ENCODE results near the gene RIMBP2. TPM values are rescaled to one million over a fixed set of nuclear protein-coding genes. Genes with fewer than 3 reads are reported as not detected.

The RIMBP2 gene
- total RNA-seq, 2 experiments from 2014 or later: not detected

DNA sequence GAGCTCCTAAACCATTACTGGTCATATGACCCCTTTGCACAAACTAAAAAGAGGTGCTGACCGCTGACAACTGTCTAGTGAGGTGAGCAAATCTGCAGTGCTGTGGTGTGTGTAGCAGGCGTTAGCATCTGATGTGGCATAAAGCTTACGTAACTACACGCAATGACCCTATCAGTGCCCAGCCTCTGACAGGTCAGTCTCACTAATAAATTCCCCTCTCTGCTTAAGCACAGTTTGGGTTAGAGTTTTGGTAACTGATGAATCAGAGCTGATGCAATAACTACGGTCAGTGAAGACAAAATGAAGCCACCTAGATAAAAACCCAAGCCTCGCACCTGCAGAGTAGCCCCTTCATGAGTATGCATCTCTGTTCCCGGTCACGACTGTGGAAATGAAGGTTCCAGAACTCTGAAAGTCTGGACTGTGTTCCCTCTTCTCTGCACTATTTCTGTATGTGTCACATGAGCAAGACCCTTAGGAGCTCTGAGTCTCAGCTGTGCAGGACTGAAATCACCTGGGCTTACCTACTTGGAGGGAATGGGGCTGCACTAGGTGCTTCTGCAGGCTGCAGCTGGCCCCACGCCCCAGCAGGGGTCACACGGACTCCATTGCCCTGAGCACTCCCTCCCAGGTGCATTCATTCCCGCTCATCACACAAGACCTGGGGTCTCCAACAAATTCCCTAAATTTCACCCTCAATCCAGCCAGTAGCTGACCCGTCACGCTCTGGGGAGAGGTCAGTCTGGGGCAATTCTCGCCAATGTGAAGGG, 54.4 kb downstream of the RIMBP2 start:
- ChIA-PET CTCF (no interaction called here), POLR2A (no interaction called here)
- H3K36me3 ChIP-seq (ENCODE audit: insufficient read depth, low read length): no peaks in the 10 kb centered on the region
- intact Hi-C loops (cut with DNase I, micrococcal nuclease): no loop called here
- Mint-ChIP-seq H3K27ac (no peak overlapping the region), H3K9me3 (peaks cover 3% of the 10 kb centered on the region), H3K4me1 (ENCODE audit: low read depth) (no peaks in the 10 kb centered on the region), H3K27me3 (peaks cover 4% of the 10 kb centered on the region), H3K36me3 (ENCODE audit: low read depth) (no peaks in the 10 kb centered on the region), H3K4me3 (no peak overlapping the region)
- DNase-seq: no peak
- no peak overlapping the region for H3K27ac ChIP-seq (ENCODE audit: low read depth in 1 of 2, low read length in 2 of 2)
- TF ChIP-seq, protein P1, sequence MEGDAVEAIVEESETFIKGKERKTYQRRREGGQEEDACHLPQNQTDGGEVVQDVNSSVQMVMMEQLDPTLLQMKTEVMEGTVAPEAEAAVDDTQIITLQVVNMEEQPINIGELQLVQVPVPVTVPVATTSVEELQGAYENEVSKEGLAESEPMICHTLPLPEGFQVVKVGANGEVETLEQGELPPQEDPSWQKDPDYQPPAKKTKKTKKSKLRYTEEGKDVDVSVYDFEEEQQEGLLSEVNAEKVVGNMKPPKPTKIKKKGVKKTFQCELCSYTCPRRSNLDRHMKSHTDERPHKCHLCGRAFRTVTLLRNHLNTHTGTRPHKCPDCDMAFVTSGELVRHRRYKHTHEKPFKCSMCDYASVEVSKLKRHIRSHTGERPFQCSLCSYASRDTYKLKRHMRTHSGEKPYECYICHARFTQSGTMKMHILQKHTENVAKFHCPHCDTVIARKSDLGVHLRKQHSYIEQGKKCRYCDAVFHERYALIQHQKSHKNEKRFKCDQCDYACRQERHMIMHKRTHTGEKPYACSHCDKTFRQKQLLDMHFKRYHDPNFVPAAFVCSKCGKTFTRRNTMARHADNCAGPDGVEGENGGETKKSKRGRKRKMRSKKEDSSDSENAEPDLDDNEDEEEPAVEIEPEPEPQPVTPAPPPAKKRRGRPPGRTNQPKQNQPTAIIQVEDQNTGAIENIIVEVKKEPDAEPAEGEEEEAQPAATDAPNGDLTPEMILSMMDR (IDR thresholded peaks at IDR 0.05): no peak
- no peak for ATAC-seq (ENCODE audit: poor library complexity)
- no peak overlapping the region for H3K4me3 ChIP-seq (ENCODE audit: low read length)
- no peaks in the 10 kb centered on the region for H3K27me3 ChIP-seq (ENCODE audit: control insufficient read depth in 1 of 2, insufficient read depth in 2 of 2, low read length in 2 of 2)
- peaks cover 0 to 12% of the 10 kb centered on the region in 2 experiments for H3K9me3 ChIP-seq (ENCODE audit: control insufficient read depth in 1 of 2, insufficient read depth in 1 of 2, low read length in 2 of 2)
- no peaks in the 10 kb centered on the region for H3K4me1 ChIP-seq (ENCODE audit: insufficient read depth, low read length)

DNA sequence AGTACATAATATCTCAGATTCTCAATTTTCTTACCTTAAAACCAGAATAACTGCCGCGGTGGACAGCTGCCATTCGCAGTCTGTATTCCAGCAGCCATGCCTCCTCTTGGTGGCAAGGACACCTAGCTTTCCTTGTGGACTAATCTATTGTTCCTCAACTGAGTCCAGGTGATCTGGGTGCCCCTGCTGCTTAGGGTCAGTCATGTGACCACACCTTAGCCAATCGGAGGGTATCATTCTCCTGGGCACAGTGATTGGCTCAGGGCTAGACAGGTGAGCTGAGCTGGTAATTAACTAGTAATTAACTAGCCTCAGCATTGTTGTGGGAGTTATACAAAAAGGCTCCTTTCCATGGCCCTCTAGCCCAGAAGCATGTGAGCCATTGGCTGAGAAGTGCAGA, 55.0 kb downstream of the RIMBP2 start:
- Mint-ChIP-seq H3K36me3 (ENCODE audit: low read depth) (no peaks in the 10 kb centered on the region), H3K4me3 (no peak overlapping the region), H3K9me3 (no peaks in the 10 kb centered on the region), H3K27me3 (peaks cover 7% of the 10 kb centered on the region), H3K4me1 (ENCODE audit: low read depth) (no peaks in the 10 kb centered on the region), H3K27ac (no peak overlapping the region)
- Histone ChIP-seq H3K4me3 (ENCODE audit: low read length) (no peak overlapping the region), H3K27ac (ENCODE audit: low read depth in 1 of 2, low read length in 2 of 2) (no peak overlapping the region), H3K4me1 (ENCODE audit: insufficient read depth, low read length) (no peaks in the 10 kb centered on the region), H3K27me3 (ENCODE audit: control insufficient read depth in 1 of 2, insufficient read depth in 2 of 2, low read length in 2 of 2) (no peaks in the 10 kb centered on the region), H3K36me3 (ENCODE audit: insufficient read depth, low read length) (no peaks in the 10 kb centered on the region), H3K9me3 (ENCODE audit: control insufficient read depth in 1 of 2, insufficient read depth in 1 of 2, low read length in 2 of 2) (peaks cover 0 to 12% of the 10 kb centered on the region in 2 experiments)
- POLR2A ChIA-PET: no interaction called here
- ATAC-seq (ENCODE audit: poor library complexity) (no peak), DNase-seq (no peak)
- intact Hi-C loops (cut with DNase I, micrococcal nuclease): no loop called here
- CTCF ChIA-PET: no interaction called here
- TF ChIP-seq, protein P1 (IDR thresholded peaks at IDR 0.05): no peak

DNA sequence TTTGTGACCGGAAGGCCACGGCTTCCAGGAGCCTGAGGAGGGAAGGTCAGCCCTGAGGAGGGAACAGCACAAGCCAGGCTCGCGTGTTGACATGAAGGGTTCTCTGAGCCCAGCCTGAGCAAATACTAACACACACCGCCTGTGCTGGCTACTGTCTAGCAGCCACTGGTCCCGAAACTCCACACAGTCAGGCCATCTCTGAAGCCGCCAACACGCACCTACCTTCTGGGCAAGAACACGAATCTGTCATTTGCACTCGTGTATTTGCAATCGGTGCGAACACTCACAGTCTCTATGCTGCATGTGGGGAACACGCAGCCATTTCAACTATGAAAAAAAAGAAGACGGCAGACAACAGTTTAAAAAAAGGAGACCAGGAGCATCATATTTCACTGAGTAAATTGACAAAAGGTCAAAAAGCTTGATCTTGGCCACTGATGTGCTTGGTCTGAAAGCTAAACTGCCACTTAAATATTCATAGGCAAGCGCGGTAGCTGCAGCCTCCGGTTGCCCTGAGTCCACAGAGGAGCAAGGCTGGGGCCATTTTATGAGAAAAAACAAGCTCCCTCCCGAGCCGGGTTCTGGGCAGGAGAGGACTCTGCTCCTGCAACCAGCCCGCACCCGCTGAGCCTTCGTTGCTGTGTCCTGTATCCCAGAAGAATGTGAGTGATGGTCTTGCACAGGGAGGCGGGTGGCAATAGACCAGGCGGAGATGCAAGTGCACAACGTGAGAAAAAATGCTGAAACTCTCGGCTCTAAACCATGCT, 57.8 kb downstream of the RIMBP2 start:
- H3K9me3 ChIP-seq (ENCODE audit: control insufficient read depth in 1 of 2, insufficient read depth in 1 of 2, low read length in 2 of 2): peaks cover 0 to 14% of the 10 kb centered on the region in 2 experiments
- ATAC-seq (ENCODE audit: poor library complexity) (no peak), DNase-seq (no peak)
- no peak overlapping the region for H3K4me3 ChIP-seq (ENCODE audit: low read length)
- Mint-ChIP-seq H3K9me3 (peaks cover 7% of the 10 kb centered on the region), H3K4me1 (ENCODE audit: low read depth) (no peaks in the 10 kb centered on the region), H3K27ac (no peak overlapping the region), H3K4me3 (no peak overlapping the region), H3K36me3 (ENCODE audit: low read depth) (no peaks in the 10 kb centered on the region), H3K27me3 (peaks cover 15% of the 10 kb centered on the region)
- H3K27me3 ChIP-seq (ENCODE audit: control insufficient read depth in 1 of 2, insufficient read depth in 2 of 2, low read length in 2 of 2): no peaks in the 10 kb centered on the region
- no peaks in the 10 kb centered on the region for H3K36me3 ChIP-seq (ENCODE audit: insufficient read depth, low read length)
- intact Hi-C loops (cut with DNase I, micrococcal nuclease): no loop called here
- CTCF ChIA-PET: no interaction called here
- TF ChIP-seq, protein P1 (IDR thresholded peaks at IDR 0.05): no peak
- H3K4me1 ChIP-seq (ENCODE audit: insufficient read depth, low read length): no peaks in the 10 kb centered on the region
- POLR2A ChIA-PET: no interaction called here
- H3K27ac ChIP-seq (ENCODE audit: low read depth in 1 of 2, low read length in 2 of 2): no peak overlapping the region
